SJSA1 (cell line): Measurements from ENCODE around the gene MYL4. TPM values are rescaled to one million over a fixed set of nuclear protein-coding genes. Genes with fewer than 3 reads are reported as not detected.
"Not testable (repeated sequence)": the region's sequence is repeated elsewhere in the genome, so short reads cannot be mapped to it uniquely, and the experiment has no call there.

Experiments used
- DNase-seq, 2 experiments: peaks; one replicate each; pipeline ENCODE4 v3.0.0-alpha.2; 2015 to 2020; ENCODE audit warnings: low spot score in 2 of 2, low read depth in 1 of 2
- H3K27ac ChIP-seq: fragments of 250-450 bp; sonication (Bioruptor Pico); 2 replicates; pipeline ENCODE4 v1.5.1; 2020; ENCODE audit warnings: mild to moderate bottlenecking, moderate library complexity
- H3K27me3 ChIP-seq: fragments of 250-450 bp; sonication (Bioruptor Pico); replicated peaks from 2 replicates; pipeline ENCODE4 v1.5.1; 2020; ENCODE audit warnings: mild to moderate bottlenecking, moderate library complexity
- H3K36me3 ChIP-seq: fragments of 250-450 bp; sonication (Bioruptor Pico); 2 replicates; pipeline ENCODE4 v1.5.1; 2020; ENCODE audit warnings: mild to moderate bottlenecking
- H3K4me1 ChIP-seq: fragments of 250-450 bp; sonication (Bioruptor Pico); replicated peaks from 2 replicates; pipeline ENCODE4 v1.6.1; 2021; ENCODE audit warnings: mild to moderate bottlenecking
- H3K4me3 ChIP-seq: fragments of 250-450 bp; sonication (Bioruptor Pico); 2 replicates; pipeline ENCODE4 v1.5.1; 2020; ENCODE audit warnings: mild to moderate bottlenecking
- H3K9me3 ChIP-seq: fragments of 250-450 bp; sonication (Bioruptor Pico); replicated peaks from 2 replicates; pipeline ENCODE4 v1.5.1; 2020; ENCODE audit warnings: mild to moderate bottlenecking
- total RNA-seq: library from RNA; depleted of rRNA; stranded (reverse); fragments of >200 nt; shearing (Covaris generic); gene quantifications from 2 replicates; pipeline ENCODE4 v1.2.3, GENCODE V29; 2014; rRNA removed

MYL4 gene
- total RNA-seq, result 2.2 TPM in 1 of 2 replicates, not detected in the other

- Histone ChIP-seq H3K4me1 (peaks cover 52% of the 10 kb centered on the region), H3K27me3 (no peaks in the 10 kb centered on the region), H3K9me3 (no peaks in the 10 kb centered on the region), H3K4me3 (no peak within 1 kb of the TSS), H3K27ac (peak within 1 kb of the TSS; percentile 52), H3K36me3 (no peaks in the 10 kb centered on the region)
- DNase-seq, result no peak
Measured at GRCh38 chr17:47208744-47209488, at the start of gene MYL4. Gene MYL4 (plus strand): TSS chr17:47209348. CDS start chr17:47209423, 75 bp downstream.

- H3K4me1 ChIP-seq, result no peaks in the 10 kb centered on the region
- no peak for DNase-seq
- no peak overlapping the region for H3K27ac ChIP-seq
- H3K27me3 ChIP-seq, result no peaks in the 10 kb centered on the region
- H3K9me3 ChIP-seq, result no peaks in the 10 kb centered on the region
- no peak overlapping the region for H3K4me3 ChIP-seq
- peaks cover 100% of the 10 kb centered on the region for H3K36me3 ChIP-seq
Measured at GRCh38 chr17:47162013-47162622, 47.0 kb upstream of the MYL4 start.

- no peak overlapping the region for H3K4me3 ChIP-seq
- peaks cover 100% of the 10 kb centered on the region for H3K36me3 ChIP-seq
- no peaks in the 10 kb centered on the region for H3K4me1 ChIP-seq
- no peaks in the 10 kb centered on the region for H3K9me3 ChIP-seq
- no peak for DNase-seq
- no peak overlapping the region for H3K27ac ChIP-seq
- no peaks in the 10 kb centered on the region for H3K27me3 ChIP-seq
Measured at GRCh38 chr17:47164263-47164662, 44.9 kb upstream of the MYL4 start.

GRCh38 chr17:47165137-47165536, 44.0 kb upstream of the MYL4 start:
- H3K27me3 ChIP-seq, result no peaks in the 10 kb centered on the region

GRCh38 chr17:47166854-47167253, 42.3 kb upstream of the MYL4 start:
- not testable (repeated sequence) for H3K9me3 ChIP-seq, H3K27ac ChIP-seq, H3K4me1 ChIP-seq, H3K4me3 ChIP-seq, DNase-seq, H3K27me3 ChIP-seq
- H3K36me3 ChIP-seq, result peaks cover 99% of the 10 kb centered on the region

More at GRCh38 chr17:47165137-47165536, 44.0 kb upstream of the MYL4 start:
- Histone ChIP-seq H3K4me1 (no peaks in the 10 kb centered on the region), H3K36me3 (peaks cover 99% of the 10 kb centered on the region), H3K9me3 (no peaks in the 10 kb centered on the region), H3K4me3 (no peak overlapping the region), H3K27ac (no peak overlapping the region)
- no peak for DNase-seq

- not testable (repeated sequence) for H3K27me3 ChIP-seq, H3K27ac ChIP-seq, H3K9me3 ChIP-seq, DNase-seq, H3K4me3 ChIP-seq, H3K4me1 ChIP-seq
- peaks cover 95% of the 10 kb centered on the region for H3K36me3 ChIP-seq
Measured at GRCh38 chr17:47168896-47169295, 40.3 kb upstream of the MYL4 start.

- H3K27ac ChIP-seq, result no peak overlapping the region
- no peak for DNase-seq
- H3K27me3 ChIP-seq, result no peaks in the 10 kb centered on the region
- no peaks in the 10 kb centered on the region for H3K9me3 ChIP-seq
- H3K36me3 ChIP-seq, result peaks cover 95% of the 10 kb centered on the region
- H3K4me3 ChIP-seq, result no peak overlapping the region
- H3K4me1 ChIP-seq, result no peaks in the 10 kb centered on the region
Measured at GRCh38 chr17:47170710-47171109, 38.4 kb upstream of the MYL4 start.

- Histone ChIP-seq H3K27ac (no peak overlapping the region), H3K36me3 (peaks cover 95% of the 10 kb centered on the region), H3K27me3 (no peaks in the 10 kb centered on the region), H3K4me3 (no peak overlapping the region), H3K9me3 (no peaks in the 10 kb centered on the region), H3K4me1 (no peaks in the 10 kb centered on the region)
- no peak for DNase-seq
Measured at GRCh38 chr17:47172696-47173565, 36.2 kb upstream of the MYL4 start.

- not testable (repeated sequence) for H3K4me1 ChIP-seq, H3K27me3 ChIP-seq, H3K27ac ChIP-seq, H3K9me3 ChIP-seq, DNase-seq, H3K4me3 ChIP-seq
- peaks cover 96% of the 10 kb centered on the region for H3K36me3 ChIP-seq
Measured at GRCh38 chr17:47174823-47175222, 34.3 kb upstream of the MYL4 start.

GRCh38 chr17:47176389-47176826, 32.7 kb upstream of the MYL4 start:
- no peak overlapping the region for H3K4me3 ChIP-seq
- H3K4me1 ChIP-seq, result no peaks in the 10 kb centered on the region
- DNase-seq, result no peak
- H3K27me3 ChIP-seq, result no peaks in the 10 kb centered on the region
- H3K9me3 ChIP-seq, result no peaks in the 10 kb centered on the region
- H3K27ac ChIP-seq, result no peak overlapping the region
- H3K36me3 ChIP-seq, result peaks cover 90% of the 10 kb centered on the region

- no peaks in the 10 kb centered on the region for H3K4me1 ChIP-seq
- H3K9me3 ChIP-seq, result no peaks in the 10 kb centered on the region
- peaks cover 90% of the 10 kb centered on the region for H3K36me3 ChIP-seq
- H3K27me3 ChIP-seq, result no peaks in the 10 kb centered on the region
- no peak overlapping the region for H3K27ac ChIP-seq
- no peak overlapping the region for H3K4me3 ChIP-seq
- DNase-seq, result no peak
Measured at GRCh38 chr17:47177261-47177660, 31.9 kb upstream of the MYL4 start.

- Histone ChIP-seq H3K36me3 (peaks cover 85% of the 10 kb centered on the region), H3K27me3 (no peaks in the 10 kb centered on the region), H3K4me1 (no peaks in the 10 kb centered on the region), H3K27ac (no peak overlapping the region), H3K4me3 (no peak overlapping the region), H3K9me3 (no peaks in the 10 kb centered on the region)
- no peak for DNase-seq
Measured at GRCh38 chr17:47179141-47179540, 30.0 kb upstream of the MYL4 start.

GRCh38 chr17:47180337-47180736, 28.8 kb upstream of the MYL4 start:
- H3K27me3 ChIP-seq, result no peaks in the 10 kb centered on the region
- no peak overlapping the region for H3K4me3 ChIP-seq
- DNase-seq, result no peak
- H3K36me3 ChIP-seq, result peaks cover 75% of the 10 kb centered on the region
- no peaks in the 10 kb centered on the region for H3K9me3 ChIP-seq
- no peaks in the 10 kb centered on the region for H3K4me1 ChIP-seq
- H3K27ac ChIP-seq, result no peak overlapping the region

GRCh38 chr17:47180988-47181387, 28.2 kb upstream of the MYL4 start:
- not testable (repeated sequence) for H3K27ac ChIP-seq, H3K27me3 ChIP-seq, H3K4me3 ChIP-seq, DNase-seq, H3K4me1 ChIP-seq, H3K9me3 ChIP-seq
- H3K36me3 ChIP-seq, result peaks cover 73% of the 10 kb centered on the region
